T-helper 2 cell treated with Interferon-gamma antibody and Interleukin-4, amounts not matched to agents 100 ng/mL and 5 ng/mL, for 36 hours (primary cell): Measurements from ENCODE around the gene DCHS2. TPM values are rescaled to one million over a fixed set of nuclear protein-coding genes. Genes with fewer than 3 reads are reported as not detected.
"Not testable (repeated sequence)": the region's sequence is repeated elsewhere in the genome, so short reads cannot be mapped to it uniquely, and the experiment has no call there.

Experiments
- intact Hi-C: fragments of 100-400 bp; cut with micrococcal nuclease; formaldehyde crosslinking; loops from one replicate; pipeline ENCODE4 v1.15.1; 2023
- total RNA-seq: library from RNA; stranded (reverse); gene quantifications from 2 replicates; pipeline ENCODE4 v1.2.3, GENCODE V29; 2022

DCHS2 gene
- total RNA-seq, 1 donor from 2014 or later, result not detected

- intact Hi-C loops, result no loop called here
Measured at GRCh38 chr4:154222875-154223274, 268.7 kb downstream of the DCHS2 start.

- intact Hi-C loops, result no loop called here
Measured at GRCh38 chr4:154218051-154218450, 273.5 kb downstream of the DCHS2 start.

GRCh38 chr4:154217384-154217783, 274.2 kb downstream of the DCHS2 start:
- intact Hi-C loops, result not testable (repeated sequence)

- intact Hi-C loops, result no loop called here
Measured at GRCh38 chr4:154211506-154211905, 280.1 kb downstream of the DCHS2 start.

GRCh38 chr4:154208424-154208823, 283.2 kb downstream of the DCHS2 start:
- intact Hi-C loops, result no loop called here

- intact Hi-C loops, result no loop called here
Measured at GRCh38 chr4:154205471-154205870, 286.1 kb downstream of the DCHS2 start.

GRCh38 chr4:154194649-154195048, 296.9 kb downstream of the DCHS2 start:
- intact Hi-C loops, result no loop called here

- intact Hi-C loops, result no loop called here
Measured at GRCh38 chr4:154192585-154192984, 299.0 kb downstream of the DCHS2 start.

- intact Hi-C loops, result no loop called here
Measured at GRCh38 chr4:154189346-154189745, 302.3 kb downstream of the DCHS2 start.

- intact Hi-C loops, result no loop called here
Measured at GRCh38 chr4:154186888-154187287, 304.7 kb downstream of the DCHS2 start.

GRCh38 chr4:154186035-154186434, 305.6 kb downstream of the DCHS2 start:
- intact Hi-C loops, result no loop called here

GRCh38 chr4:154184238-154184637, 307.4 kb downstream of the DCHS2 start:
- intact Hi-C loops, result no loop called here

- intact Hi-C loops, result no loop called here
Measured at GRCh38 chr4:154183264-154183663, 308.3 kb downstream of the DCHS2 start.

Other genes starting within 250 kb of the DCHS2 start
- gene PLRG1, start 58.6 kb upstream of the DCHS2 start, total RNA-seq, result 80.9 and 84.1 TPM in 2 replicates
- gene FGB, start 71.2 kb upstream of the DCHS2 start, total RNA-seq, result not detected in 2 replicates
- not detected in 2 replicates for gene FGA, start 98.9 kb upstream of the DCHS2 start, total RNA-seq
- not detected in 2 replicates for gene FGG, start 120.9 kb upstream of the DCHS2 start, total RNA-seq